Left lobe of liver (tissue), 2 donors: ENCODE measurements around the gene IFITM2. TPM values are rescaled to one million over a fixed set of nuclear protein-coding genes. Genes with fewer than 3 reads are reported as not detected.
"Not testable (repeated sequence)": the region's sequence is repeated elsewhere in the genome, so short reads cannot be mapped to it uniquely, and the experiment has no call there.

Experiments
- ATAC-seq: fragments of 200-7000 bp; cut with Tn5 transposase; one replicate; pipeline ENCODE4 v1.9.1; 2020; ENCODE audit warnings: mild to moderate bottlenecking, moderate library complexity
- DNase-seq: peaks from one replicate; pipeline ENCODE4 v3.0.0-alpha.2; 2020; ENCODE audit warnings: low spot score
- total RNA-seq: library from RNA; stranded (reverse); gene quantifications from one replicate; pipeline ENCODE4 v1.2.1, GENCODE V29; 2021
- donor health status: DM: no; HTN: no; CAD: no; lungs with moderate emphysema.
- donor health status: DM: no; HTN: yes; CAD: no.

Gene IFITM2
- total RNA-seq, 1 donor from 2014 or later: 354 TPM

DNA sequence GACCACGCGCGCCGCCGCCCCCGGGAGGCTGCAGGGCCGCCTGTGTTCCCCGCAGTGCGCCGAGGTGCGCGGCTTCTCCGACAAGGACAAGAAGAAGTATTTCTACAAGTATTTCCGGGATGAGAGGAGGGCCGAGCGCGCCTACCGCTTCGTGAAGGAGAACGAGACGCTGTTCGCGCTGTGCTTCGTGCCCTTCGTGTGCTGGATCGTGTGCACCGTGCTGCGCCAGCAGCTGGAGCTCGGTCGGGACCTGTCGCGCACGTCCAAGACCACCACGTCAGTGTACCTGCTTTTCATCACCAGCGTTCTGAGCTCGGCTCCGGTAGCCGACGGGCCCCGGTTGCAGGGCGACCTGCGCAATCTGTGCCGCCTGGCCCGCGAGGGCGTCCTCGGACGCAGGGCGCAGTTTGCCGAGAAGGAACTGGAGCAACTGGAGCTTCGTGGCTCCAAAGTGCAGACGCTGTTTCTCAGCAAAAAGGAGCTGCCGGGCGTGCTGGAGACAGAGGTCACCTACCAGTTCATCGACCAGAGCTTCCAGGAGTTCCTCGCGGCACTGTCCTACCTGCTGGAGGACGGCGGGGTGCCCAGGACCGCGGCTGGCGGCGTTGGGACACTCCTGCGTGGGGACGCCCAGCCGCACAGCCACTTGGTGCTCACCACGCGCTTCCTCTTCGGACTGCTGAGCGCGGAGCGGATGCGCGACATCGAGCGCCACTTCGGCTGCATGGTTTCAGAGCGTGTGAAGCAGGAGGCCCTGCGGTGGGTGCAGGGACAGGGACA is 26.7 kb upstream of the IFITM2 start:
- DNase-seq (peak; percentile 48), ATAC-seq (no peak)

DNA sequence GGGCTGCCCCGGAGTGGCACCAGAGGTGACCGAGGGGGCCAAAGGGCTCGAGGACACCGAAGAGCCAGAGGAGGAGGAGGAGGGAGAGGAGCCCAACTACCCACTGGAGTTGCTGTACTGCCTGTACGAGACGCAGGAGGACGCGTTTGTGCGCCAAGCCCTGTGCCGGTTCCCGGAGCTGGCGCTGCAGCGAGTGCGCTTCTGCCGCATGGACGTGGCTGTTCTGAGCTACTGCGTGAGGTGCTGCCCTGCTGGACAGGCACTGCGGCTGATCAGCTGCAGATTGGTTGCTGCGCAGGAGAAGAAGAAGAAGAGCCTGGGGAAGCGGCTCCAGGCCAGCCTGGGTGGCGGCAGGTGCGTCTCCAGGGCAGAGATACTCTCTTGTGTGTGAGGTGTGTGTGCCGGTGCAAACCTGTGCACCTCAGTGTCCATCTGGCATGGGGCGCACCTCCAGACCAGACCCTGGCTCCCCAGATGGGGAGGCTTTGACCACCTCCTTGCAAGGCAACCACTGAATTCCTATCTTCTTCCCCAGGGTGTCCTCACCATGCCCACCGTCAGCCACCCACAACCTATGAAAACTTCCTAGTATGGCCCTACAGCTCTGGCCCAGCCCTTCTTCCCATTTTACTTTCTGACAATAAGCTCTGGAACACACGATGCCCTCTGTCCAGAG is 26.0 kb upstream of the IFITM2 start:
- DNase-seq (peak; percentile 46), ATAC-seq (no peak)

DNA sequence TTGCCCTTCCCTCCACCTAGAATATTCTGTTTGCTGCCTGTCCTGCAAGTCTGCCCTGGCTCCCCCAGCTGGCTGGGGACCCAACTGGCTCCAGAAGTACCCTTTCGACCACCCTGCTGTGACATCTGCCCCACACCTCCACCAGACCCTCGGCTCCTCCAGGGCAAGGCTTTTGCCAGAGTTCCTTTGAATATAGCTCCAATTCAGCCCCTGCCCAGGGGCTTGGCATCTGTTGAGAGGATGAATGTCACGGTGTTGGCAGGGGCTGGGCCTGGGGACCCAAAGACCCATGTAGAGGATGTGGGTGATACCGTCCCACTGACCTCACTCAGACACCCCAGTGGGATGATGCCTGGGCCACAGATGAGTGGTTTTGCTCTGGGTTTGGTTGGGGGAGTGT is 25.4 kb upstream of the IFITM2 start:
- no peak for ATAC-seq
- peak; percentile 37 for DNase-seq

DNA sequence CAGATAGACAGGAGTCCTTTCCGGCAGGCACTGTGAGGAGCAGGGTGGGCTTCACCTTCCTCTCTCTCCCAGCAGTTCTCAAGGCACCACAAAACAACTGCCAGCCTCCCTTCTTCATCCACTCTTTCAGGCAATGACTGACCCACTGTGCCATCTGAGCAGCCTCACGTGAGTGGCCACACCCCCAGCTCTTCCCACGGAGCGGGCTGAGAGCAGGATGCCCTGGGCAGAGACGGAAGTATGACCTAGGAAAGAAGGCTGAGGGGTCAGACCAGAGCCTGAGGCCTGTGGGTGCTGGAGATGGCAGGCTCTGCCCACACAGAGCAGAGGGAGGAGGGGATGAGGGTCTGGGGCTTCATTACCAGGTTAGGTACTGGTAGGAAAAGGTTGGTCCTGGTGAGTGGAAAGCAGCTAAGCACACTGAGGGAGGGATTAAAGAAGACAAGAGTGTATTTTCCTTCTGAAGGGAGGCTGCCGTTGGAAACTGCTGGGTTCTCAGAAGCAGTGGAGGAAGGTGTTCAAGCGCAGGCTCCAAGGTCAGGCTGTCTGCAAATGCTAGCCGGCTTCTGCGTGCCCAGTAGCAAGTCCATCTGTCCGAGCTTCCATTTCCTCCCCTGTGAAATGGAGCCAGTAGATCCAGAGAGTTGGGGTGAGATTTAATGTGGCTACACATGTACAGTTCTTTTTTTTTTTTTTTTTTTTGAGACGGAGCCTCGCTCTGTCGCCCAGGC is 24.8 kb upstream of the IFITM2 start:
- ATAC-seq (no peak), DNase-seq (peak; percentile 46)

DNA sequence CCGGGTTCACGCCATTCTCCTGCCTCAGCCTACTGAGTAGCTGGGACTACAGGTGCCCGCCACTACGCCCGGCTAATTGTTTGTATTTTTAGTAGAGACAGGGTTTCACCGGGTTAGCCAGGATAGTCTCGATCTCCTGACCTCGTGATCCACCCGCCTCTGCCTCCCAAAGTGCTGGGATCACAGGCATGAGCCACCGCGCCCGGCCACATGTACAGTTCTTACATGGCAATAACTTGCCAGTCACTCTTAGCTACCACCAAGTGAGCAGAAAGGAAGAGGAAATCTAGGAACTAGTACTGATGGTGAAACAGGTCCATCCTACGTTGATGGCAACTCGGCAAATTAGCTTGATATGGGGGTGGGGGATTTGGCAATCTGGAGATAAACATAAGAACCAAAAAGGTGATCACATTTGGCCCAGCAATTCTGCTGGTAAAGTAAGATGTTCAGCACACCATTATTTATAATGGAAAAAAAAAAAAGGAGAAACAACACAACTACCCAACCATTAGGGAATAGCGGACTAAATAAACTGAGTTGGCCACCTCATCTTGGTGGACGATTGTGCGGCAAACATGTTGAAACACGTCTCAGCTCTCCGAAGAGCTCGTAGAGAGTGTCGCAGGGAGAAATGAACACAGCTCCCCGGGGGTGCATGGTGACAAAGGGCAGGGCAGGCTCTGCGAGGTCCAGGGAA is 24.1 kb upstream of the IFITM2 start:
- no peak for ATAC-seq
- peak; percentile 43 for DNase-seq

DNA sequence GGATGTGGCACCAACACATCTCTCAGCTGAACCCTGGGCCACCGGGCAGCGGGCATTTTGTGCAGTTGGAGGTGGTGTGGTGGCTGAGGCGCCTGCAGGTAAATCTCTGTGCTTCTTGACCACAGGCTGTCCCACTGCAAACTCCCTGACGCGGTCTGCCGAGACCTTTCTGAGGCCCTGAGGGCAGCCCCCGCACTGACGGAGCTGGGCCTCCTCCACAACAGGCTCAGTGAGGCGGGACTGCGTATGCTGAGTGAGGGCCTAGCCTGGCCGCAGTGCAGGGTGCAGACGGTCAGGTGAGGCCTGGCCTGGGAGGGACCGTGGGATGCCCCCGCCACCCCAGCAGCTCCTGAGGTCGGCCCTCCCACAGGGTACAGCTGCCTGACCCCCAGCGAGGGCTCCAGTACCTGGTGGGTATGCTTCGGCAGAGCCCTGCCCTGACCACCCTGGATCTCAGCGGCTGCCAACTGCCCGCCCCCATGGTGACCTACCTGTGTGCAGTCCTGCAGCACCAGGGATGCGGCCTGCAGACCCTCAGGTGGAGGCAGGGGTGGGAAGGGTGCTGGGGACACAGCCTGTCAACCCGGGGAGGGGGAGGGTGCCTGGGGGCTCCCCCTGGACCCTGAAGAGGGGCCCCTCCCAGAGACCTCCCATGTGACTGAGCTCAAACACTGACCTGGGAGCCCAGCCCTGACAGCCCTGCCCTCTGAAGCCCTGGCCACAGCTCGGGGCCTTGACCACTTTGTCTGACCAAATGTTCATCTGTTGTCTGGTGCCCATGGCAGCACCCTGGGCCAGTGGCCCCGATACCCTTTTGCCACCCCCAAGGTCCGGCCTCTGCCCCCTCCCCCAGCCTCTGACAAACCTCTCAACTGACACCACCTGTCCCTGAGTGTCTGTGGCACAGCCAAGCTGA is 23.3 kb upstream of the IFITM2 start:
- ATAC-seq: no peak
- DNase-seq: peak; percentile 48

DNA sequence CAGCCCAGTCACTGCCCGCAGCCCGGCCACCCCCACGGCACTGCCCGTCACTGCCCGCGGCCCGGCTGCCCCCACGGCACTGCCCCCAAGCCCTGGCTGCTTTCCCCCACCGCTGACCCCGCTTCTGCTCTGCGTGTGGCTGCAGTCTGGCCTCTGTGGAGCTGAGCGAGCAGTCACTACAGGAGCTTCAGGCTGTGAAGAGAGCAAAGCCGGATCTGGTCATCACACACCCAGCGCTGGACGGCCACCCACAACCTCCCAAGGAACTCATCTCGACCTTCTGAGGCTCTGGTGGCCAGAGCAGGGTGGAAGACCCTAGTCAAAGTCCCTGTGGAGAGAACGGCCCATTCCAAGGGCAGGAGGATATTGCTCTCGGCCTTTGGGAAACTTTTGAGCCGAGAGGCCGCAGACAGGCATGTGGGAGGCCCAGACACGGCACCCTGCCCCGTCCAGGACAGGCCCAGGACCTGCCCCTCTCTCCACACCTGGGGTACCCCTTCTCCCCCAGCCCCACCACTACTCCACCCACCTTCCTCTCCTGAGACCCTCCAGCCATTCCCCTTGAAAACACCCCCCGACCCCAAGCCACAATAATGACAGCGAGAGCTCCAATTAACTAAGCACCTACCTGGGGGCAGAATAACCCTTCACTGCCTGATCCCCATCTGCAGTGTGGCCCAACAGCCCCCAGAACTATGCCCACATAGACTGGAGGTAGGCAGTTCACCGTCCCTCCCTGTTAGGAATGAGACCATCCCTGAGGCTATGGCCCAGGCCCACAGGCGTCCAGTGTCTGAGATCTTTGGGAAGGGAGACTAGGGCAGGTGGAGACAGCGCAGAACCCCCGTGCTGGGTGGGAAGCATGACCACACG is 22.4 kb upstream of the IFITM2 start:
- DNase-seq: peak; percentile 44

DNA sequence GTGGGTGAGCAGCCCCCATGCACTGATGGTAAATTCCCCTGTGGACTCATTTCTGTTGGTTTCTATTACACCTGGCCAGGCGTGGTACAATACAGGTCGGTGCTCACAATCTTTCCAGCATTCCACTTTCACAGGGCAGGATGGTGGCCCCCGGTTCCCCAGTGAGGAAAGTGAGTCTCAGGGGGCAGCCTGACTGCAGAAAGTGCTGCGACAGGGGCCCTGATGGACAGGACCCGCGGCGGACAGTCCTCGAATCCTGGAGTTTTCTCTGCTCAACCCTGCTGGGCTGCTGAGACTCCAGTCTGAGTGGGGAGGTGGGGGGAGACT is 21.8 kb upstream of the IFITM2 start:
- no peak for ATAC-seq
- peak; percentile 42 for DNase-seq

More for the DNA sequence above, 22.4 kb upstream of the IFITM2 start:
- ATAC-seq: no peak

DNA sequence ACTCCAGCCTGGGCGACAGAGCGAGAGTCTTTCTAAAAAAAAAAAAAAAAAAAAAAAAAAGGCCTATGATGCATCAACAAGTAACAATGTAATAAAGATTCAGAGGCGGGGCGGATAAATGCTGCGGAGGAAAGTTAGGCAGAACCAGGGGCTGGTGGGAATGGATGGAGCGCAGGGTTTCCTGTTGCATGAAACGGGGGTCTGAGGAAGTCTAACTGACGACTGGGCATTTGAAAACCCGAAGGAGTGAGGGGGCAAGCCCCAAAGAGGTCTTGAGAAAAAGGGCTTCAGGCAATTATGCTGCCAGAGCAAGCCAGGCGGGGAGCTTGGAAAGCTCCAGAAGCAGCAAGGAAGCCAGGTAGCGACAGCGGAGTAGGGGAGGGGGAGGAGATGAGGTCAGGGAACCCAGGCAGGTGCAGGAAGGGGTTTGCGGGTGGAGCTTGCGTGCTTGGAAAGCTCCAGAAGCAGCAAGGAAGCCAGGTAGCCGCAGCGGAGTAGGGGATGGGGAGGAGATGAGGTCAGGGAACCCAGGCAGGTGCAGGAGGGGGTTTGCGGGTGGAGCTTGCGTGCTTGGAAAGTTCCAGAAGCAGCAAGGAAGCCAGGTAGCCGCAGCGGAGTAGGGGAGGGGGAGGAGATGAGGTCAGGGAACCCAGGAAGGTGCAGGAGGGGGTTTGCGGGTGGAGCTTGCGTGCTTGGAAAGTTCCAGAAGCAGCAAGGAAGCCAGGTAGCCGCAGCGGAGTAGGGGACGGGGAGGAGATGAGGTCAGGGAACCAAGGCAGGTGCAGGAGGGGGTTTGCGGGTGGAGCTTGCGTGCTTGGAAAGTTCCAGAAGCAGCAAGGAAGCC is 20.4 kb upstream of the IFITM2 start:
- not testable (repeated sequence) for ATAC-seq
- DNase-seq: peak; percentile 46

DNA sequence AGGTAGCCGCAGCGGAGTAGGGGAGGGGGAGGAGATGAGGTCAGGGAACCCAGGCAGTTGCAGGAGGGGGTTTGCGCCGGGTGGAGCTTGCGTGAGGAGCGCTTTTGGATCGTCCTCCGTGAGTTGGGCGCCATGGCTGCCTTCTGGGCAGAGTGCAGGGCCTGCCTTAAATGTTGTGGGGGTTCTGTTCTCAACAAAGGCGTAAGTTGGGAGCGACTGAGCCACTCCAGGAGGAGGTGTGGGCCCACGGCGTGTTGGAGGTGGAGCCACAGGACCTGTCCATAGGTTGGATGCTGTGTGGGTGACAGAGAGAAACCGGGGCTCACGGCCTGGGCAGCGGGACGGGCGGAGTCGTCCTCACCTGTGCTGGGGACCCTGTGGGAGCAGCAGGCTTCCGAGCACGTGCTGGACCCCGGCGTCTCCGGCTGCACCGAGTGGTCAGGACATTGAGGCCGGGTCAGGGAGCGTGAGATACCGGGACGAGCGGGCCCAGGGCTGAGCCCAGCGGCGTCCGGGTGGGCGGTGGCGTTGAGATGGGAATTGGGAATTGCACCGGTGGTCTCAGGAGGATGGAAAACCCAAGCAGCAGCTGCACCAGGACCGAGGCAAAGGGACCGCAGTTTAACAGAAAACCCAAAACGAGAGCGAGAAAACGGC is 19.7 kb upstream of the IFITM2 start:
- DNase-seq: peak; percentile 63
- ATAC-seq: peak; percentile 28

DNA sequence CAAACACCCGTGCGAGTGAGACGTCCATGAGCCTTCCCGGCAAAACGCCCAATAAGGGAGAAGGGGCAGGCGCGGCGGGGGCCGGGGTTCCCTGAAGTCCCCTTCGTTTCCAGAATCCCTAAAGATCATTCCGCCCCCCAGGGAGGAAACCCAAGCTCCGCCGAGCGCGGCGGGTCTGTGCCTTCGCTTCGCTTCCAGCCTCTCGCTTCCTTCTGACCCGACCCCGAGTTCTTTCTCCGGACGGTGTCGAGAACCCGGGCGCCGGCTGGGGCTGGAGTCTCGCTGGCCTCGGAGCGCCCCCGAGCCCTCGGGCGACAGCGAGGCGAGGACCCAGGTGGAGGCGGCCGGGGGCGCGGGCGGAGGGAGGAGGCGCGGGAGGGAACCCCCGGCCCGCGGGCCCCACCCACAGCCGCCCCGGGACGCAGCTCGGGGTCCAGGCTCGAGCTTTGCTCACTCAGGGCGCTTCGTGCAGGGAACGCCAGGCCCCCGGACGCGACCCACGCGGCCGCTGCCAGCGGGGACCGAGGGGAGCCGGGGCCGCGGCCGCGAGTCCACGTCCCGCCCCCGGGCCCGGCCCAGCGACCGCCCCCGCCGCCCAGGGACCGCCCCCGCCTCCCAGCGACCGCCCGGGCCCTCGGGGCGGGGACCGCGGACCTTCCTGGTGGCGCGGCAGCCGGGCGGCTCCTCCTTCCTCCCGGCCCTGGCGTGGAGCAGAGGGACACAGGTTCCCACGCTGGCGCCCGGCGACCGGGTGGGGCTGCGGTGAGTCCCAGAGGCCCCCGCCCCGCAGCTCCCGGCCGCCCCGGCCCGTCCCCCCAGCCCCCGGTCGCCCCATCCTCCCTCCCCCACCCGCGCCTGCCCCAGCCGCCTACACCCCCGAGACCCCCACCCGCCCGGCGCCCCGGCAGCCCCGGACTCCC is 18.9 kb upstream of the IFITM2 start, which contains the start of gene PGGHG:
TSS of gene PGGHG (plus strand) at position 649 of the 920 bp plus-strand sequence. CDS start 691 bp downstream, outside the sequence.
- DNase-seq: peak; percentile 83
- peak; percentile 93 for ATAC-seq

DNA sequence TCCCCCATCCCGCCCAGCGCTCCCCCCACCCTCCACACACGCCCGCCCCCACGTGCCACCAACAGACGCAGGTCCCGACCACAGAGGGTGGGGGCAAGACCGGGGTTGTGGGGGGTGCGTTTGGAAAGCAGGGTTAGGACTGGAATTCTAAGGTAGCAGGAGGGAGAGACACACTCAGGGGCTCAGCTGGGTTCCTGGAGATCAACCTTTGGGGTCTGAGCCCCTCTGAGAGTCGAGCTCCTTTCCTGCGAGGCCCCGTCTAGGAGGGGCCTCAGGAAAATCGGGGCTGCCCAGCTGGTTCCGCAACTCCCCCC is 18.3 kb upstream of the IFITM2 start:
- peak; percentile 45 for DNase-seq
- ATAC-seq: no peak

DNA sequence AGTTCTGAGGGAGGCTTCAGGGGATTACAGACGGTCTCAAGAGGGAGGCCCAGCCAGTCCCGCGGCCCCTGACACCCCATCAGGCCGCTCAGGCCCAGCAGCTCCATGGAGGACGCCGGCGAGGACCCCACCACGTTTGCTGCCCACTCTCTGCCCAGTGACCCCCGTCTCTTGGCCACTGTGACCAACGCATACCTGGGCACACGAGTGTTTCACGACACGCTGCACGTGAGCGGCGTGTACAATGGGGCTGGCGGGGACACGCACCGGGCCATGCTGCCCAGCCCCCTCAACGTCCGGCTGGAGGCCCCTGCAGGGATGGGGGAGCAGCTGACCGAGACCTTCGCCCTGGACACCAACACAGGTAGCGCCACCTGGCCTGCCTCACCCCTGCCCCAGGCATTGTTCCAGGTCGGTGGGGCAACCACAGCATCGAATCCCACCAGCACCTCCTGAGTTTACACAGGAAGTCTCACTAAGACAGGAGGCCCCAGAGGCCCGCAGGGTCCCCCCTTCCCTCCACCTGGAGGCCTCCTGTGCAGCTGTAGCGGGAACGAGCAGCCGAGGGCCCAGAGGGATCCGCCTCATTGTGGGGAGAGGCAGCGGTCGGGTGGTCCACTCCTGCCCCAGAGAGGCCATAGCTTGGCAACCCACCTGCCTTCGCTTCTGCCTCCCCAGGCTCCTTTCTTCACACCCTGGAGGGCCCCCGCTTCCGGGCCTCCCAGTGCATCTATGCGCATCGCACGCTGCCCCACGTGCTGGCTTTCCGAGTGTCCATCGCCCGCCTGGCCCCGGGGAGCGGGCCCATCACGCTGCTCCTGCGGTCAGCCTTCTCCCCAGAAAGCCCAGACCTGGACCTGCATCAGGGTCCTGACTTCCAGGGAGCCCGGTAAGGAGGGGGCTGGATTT is 17.6 kb upstream of the IFITM2 start:
- ATAC-seq: no peak
- DNase-seq: no peak

DNA sequence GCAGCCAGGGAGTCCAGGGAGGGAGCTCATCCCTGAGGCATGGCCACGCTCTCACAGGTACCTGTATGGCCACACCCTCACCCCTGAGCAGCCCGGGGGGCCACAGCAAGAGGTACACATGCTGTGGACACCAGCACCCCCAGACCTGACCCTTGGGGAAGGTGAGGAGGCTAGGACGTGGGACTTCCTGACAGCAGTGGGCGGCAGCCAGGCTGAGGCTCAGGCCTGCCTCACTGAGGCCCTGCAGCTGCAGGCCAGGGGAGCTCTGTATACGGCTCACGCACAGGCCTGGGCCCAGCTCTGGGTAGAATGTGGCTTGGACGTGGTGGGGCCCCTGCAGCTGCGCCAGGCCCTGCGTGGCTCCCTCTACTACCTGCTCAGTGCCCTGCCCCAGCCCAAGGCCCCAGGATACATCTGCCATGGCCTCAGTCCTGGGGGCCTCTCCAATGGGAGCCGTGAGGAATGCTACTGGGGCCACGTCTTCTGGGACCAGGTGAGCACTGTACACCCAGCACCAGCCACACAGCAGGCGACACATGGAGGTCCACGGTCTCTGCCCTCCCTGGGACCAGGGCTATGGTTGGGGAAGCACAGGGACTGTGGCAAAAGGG is 16.9 kb upstream of the IFITM2 start:
- no peak for DNase-seq

More for the DNA sequence above, 16.9 kb upstream of the IFITM2 start:
- no peak for ATAC-seq
